Putamen (tissue), 1 donor: ENCODE measurements around the gene CACNA1B.
"Not testable (repeated sequence)": the region's sequence is repeated elsewhere in the genome, so short reads cannot be mapped to it uniquely, and the experiment has no call there.

Source experiments
- DNase-seq: peaks from one replicate; pipeline ENCODE4 v3.0.0-alpha.2; 2016; ENCODE audit warnings: low spot score

The CACNA1B gene

DNA sequence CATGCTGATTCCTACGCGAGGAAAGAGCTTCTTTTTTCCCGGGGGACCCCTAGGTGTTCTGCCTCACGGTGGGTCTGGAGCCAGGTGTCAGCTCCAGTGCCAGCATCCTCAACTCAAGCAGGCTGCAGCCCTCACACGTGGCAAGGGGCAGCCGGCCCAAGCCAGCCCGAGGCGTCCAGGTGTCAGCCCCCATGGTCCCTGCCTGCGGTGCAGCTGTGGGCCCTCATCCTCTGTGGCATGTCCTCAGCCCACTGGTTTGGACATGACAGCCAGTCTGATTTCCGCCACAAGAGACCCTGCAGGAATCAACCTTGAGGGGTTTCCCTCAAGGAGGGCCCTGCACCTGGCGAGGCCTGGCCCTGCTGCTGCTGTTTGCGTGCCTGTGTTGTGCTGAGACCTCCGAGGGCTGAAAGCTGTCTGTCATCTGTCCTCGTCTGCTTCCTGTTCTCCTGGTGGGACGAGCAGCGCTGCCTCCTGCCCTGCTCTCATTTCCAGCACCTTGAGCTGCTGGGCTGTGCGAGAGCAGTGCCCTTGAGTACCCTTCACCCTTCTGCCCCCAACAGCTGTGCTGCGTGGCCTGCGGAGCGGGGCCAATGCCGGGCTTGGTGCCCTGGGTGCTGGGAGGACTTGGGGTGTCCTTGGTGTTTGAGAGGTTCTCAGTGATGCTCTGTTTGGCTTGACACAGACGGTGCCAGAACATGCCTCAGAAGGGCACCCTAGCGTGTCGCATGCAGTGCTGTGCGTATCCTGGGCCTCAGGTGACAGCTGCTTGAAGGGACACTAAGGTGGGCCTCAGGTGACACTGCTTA is 137.6 kb downstream of the CACNA1B start:
- no peak for DNase-seq

DNA sequence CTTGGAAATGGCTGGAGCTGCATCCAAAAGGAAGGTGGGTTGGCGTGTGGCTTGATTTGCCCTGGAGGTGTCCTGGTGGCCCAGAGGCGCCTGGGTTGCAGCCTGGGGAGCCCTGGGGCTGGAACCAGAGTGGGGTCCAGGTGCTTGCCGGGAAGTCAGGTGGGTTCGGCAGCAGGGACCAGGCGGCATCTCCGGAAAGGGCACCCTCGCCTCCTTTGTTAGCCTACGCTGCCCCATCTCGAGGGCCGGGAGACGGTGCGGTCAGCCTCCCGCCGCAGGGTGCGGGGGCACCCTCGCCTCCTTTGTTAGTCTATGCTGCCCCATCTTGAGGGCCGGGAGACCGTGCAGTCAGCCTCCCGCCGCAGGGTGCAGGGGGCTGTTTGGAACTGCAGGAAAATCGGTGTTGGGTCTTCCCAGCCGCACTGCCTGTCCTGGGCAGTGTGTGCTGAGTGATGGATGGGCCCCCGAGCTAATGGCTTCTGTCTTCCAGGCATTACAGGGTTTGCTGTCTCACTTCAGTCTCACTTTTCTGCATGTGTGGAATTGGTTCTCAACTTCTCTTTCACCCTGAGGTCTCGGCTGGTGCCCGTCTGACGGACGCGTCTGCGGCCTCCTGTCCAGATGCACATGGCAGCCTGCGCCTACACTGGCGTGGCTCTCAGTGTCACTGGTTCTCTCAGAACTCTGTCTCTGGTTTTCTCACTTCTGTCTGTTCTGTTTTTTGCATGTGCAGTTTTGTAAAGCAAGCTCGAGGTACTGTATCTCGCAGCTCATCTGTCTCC is 139.0 kb downstream of the CACNA1B start:
- DNase-seq = no peak

GRCh38 chr9:138017200-138017599 is 139.6 kb downstream of the CACNA1B start:
- no peak for DNase-seq

DNA sequence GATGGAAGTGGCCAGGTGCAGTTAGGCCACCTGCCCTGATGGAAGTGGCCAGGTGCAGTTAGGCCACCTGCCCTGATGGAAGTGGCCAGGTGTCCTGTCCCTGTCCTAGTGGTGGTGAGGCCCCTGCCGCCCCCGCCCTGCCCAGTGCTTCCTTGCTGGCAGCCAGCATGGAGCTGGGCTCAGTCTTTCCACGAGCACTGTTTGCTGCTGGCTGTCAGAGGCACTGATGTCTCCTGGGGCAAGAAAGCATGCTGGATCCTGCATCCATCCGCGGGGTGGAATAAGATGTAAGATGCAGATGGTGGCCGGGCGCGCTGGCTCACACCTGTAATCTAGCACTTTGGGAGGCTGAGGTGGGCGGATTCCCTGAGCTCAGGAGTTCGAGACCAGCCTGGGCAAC is 141.9 kb downstream of the CACNA1B start:
- DNase-seq = not testable (repeated sequence)

GRCh38 chr9:138020120-138020794 is 142.7 kb downstream of the CACNA1B start:
- no peak for DNase-seq

DNA sequence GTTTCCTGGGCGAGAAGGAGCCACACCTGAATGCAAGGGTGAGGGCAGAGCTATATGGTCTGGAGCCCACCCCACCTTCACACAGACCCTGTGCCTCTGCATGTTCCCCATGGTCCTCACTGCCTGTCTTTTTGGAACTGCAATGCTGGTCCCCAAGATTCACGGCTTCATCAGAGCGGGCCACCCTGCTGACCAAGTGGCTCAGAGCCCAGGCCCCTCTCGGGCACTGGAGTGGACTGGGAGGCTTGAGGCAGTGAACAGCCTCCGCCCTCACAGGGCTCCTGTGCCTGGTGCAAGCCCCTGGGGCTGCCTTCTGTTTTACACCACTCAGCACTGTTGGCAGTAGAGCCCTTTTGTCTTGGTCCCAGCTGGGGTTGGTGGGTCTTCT is 143.2 kb downstream of the CACNA1B start:
- no peak for DNase-seq

GRCh38 chr9:138021251-138022056 is 143.9 kb downstream of the CACNA1B start:
- no peak for DNase-seq

GRCh38 chr9:138022121-138022741 is 144.6 kb downstream of the CACNA1B start:
- DNase-seq = no peak

DNA sequence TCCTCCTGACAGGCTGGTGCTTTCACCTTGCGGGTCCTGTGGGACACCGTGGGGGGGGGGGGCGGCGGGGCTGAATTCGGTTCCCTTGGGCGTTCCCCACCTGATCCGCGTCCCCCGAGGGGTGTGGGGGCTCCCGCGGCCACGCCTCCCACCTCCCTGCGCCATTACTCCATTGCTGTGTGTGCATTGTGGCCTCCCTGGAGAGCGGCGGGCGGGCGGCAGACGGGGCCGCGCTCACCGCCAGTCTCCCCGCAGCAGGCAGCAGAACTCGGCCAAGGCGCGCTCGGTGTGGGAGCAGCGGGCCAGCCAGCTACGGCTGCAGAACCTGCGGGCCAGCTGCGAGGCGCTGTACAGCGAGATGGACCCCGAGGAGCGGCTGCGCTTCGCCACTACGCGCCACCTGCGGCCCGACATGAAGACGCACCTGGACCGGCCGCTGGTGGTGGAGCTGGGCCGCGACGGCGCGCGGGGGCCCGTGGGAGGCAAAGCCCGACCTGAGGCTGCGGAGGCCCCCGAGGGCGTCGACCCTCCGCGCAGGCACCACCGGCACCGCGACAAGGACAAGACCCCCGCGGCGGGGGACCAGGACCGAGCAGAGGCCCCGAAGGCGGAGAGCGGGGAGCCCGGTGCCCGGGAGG is 145.3 kb downstream of the CACNA1B start:
- DNase-seq = no peak

DNA sequence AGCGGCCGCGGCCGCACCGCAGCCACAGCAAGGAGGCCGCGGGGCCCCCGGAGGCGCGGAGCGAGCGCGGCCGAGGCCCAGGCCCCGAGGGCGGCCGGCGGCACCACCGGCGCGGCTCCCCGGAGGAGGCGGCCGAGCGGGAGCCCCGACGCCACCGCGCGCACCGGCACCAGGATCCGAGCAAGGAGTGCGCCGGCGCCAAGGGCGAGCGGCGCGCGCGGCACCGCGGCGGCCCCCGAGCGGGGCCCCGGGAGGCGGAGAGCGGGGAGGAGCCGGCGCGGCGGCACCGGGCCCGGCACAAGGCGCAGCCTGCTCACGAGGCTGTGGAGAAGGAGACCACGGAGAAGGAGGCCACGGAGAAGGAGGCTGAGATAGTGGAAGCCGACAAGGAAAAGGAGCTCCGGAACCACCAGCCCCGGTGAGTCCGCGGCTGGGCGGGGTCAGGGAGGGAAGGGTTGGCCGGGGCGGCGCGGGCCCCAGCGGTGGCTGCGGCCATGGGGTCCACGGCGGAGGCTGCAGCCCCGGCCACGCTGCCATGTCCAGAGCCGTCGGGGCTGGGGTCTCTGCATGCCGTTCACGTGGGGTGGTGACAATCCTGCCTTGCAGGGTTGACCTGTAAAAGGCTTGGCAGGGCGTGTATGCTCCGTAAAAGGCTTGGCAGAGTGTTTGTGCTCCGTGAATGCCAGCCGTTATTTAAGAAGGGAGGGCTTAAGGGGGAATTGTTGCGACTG is 146.0 kb downstream of the CACNA1B start:
- DNase-seq = no peak

GRCh38 chr9:138024131-138024530 is 146.5 kb downstream of the CACNA1B start:
- DNase-seq = no peak

DNA sequence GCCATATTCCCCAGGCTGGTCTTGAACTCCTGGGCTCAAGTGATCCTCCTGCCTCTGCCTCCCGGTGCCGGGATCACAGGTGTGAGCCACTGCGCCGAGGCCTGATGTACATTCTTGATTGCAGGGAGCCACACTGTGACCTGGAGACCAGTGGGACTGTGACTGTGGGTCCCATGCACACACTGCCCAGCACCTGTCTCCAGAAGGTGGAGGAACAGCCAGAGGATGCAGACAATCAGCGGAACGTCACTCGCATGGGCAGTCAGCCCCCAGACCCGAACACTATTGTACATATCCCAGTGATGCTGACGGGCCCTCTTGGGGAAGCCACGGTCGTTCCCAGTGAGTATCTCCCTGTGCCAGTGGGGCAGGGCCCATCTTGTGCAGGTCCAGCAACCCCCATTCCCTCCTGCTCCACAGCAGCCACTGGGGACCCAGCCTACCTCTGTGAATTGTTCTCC is 147.3 kb downstream of the CACNA1B start:
- no peak for DNase-seq

DNA sequence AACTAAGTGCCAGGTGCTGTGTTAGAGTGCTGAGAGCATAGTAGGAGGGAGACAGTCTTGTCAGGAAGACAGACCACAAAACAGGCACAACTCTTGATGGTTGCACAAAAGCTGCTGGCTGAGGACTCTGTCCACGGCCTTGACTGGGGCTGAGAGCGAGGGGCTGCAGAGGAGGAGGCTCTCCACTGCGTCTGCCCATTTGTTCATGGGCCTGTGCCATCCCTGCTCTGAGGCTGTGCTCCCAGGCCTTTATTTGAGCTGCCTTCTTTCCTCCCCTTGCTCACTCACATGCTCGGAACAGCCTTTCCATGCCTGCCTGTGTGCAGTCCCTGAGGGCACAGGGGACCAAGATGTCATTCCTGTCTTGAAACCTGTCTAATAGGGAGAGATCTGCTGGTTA is 147.8 kb downstream of the CACNA1B start:
- DNase-seq = no peak

DNA sequence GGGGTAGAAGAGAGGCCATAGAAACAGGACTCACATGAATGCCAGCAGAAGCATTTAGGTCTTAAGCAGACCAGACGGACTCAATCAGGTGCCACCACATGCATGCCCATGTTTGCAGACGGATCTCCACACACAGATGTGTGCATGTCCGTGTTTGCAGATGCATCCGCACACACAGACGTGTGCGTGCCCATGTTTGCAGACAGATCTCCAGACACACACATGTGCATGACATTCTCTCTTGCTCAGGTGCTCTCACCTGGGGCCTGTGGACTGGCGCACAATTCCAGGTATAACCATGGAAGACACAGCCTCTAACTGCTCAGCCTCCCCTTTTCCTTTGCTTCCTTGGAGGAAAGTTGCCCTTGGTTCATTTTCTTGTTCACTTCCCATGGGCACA is 148.3 kb downstream of the CACNA1B start:
- DNase-seq = no peak

DNA sequence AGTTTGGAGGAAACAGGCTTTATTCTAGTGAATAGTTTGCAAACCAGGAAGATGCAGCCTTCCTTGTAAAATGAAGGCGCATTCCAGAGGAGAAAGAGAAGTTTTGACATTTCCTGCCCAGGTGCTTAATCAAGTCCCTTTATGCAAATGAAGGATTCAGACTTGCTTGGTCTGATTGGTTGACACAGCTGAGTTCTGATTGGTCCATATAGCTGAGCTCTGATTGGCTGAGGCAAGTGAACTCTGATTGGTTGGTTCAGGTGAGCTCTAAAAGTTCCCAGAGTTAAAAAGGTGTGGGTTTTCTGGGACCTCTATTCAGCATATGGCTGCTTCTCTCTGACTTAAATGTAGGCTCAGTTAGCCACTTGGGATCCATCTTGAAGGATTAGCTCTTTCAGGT is 151.0 kb downstream of the CACNA1B start:
- DNase-seq = no peak

GRCh38 chr9:138031186-138031585 is 153.6 kb downstream of the CACNA1B start:
- DNase-seq = no peak

- DNase-seq = no peak
Observed at GRCh38 chr9:138033950-138034349, 156.4 kb downstream of the CACNA1B start.

DNA sequence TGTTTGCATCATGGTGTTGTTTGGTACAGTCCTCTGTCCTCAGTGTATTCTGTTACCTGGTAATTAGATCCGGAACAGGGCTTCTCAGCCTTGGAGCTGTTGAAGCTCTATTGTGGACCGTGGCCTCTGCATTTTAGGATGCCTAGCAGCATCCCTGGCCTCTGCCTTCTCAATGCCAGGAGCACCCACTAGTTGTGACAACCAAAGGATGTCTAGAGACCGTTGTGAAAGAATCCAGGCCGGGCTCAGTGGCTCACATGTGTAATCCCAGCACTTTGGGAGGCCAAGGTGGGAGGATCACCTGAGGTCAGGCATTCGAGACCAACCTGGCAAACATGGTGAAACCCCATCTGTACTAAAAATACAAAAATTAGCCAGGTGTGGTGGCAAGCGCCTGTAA is 159.6 kb downstream of the CACNA1B start:
- DNase-seq = no peak

- no peak for DNase-seq
Observed at GRCh38 chr9:138038244-138038671, 160.7 kb downstream of the CACNA1B start.
